NCI-H82 (cell line): ENCODE results near the gene GTF2F2.
A peak's percentile ranks its signal among the peaks of the same experiment; 100 is the strongest.

Source experiments
- DNase-seq: peaks from one replicate; lab custom pipeline; 2025; lab: John Stamatoyannopoulos, UW

GTF2F2 gene, protein sequence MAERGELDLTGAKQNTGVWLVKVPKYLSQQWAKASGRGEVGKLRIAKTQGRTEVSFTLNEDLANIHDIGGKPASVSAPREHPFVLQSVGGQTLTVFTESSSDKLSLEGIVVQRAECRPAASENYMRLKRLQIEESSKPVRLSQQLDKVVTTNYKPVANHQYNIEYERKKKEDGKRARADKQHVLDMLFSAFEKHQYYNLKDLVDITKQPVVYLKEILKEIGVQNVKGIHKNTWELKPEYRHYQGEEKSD

DNA sequence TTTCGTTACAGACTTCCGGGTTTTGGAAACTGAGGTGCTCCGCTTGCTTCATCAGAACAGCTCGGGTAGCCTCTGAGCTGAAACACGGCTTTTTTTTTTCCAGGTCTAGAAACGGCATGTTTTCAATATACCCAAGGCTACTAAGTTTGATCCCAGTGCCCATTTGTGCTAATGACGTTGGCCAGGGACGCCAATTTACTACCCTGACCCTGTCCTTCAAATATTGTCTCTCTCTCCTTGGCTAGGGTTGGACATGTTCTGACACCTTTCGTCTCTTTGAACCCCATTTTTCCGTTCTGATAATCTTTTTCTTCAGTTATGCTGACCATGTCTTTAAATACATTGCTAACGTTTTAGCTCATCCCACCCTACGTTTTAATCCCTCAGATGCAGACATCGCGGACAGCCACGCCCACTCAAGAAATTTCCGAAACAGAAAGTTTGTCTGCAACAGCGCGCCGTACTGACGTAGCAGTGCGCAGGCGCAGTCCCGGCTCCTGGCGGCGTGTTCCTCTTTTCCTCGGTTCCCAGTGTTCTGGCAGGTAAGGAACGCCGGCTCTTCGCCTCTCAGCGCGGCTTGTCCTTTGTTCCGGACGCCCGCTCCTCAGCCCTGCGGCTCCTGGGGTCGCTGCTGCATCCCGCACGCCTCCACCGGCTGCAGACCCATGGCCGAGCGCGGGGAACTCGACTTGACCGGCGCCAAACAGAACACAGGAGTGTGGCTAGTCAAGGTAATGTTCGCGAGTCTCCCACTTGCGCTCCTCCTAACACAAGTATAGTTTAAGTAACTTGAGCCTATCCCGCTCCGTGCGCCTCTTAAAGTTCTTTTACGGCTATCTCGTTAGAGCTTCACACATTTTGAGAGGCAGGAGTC is at the start of gene GTF2F2:
Gene GTF2F2, plus strand, starts transcription at position 520 of the 874 bp plus-strand sequence. Its CDS starts 146 bp downstream, at position 666.
- peak; percentile 97 for DNase-seq

DNA sequence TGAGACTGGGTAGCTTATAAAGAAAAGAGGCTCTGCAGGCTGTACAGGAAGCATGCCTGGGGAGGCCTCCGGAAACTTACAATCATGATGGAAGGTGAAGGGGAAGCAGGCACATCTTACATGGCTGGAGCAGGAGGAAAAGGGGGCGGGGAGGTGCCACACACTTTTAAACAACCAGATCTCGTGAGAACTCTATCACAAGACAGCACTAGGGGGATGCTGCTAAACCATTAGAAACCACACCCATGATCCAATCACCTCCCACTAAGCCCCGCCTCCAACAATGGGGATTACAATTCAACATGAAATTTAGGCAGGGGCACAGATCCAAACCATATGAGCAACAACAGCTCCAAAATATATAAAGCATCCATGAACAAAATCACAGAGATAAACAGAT is 46.5 kb upstream of the GTF2F2 start:
- peak; percentile 54 for DNase-seq

DNA sequence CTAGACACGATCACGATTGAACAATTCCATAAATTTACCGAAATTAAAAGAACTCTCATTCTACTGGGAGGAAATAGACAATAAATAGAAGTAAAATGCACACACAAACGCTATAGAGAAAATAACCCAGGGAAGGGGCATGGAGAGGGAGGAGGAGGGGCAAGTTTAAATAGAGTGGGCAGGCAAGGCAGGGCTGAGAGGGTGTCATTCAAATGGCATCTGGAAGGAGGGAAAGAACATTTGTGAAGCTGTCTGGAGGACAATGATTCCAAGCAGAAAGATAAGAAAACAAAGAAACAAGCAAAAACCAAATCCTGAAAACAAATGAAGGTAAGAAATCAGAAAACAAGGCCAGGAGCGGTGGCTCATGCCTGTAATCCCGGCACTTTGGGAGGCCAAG is 45.6 kb upstream of the GTF2F2 start:
- DNase-seq, result no peak

DNA sequence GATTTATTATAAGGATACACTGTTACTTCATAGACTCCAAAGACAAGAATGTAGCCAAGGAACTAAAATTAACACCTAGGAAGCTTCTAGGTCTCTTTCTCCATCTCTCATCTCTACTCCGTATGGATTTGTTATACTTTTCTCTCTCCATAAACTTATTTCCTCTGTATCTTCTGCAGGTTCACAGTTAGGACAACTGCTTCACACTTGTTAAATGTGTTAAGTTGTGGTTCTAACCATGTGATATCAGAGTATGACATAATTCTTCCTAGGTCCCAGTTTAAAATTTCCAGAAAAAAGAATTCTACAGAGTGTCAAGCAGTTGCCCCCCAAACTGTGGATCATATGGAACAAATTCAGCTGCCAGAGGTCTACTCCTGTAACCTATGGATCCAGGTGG is 42.3 kb upstream of the GTF2F2 start:
- no peak for DNase-seq

DNA sequence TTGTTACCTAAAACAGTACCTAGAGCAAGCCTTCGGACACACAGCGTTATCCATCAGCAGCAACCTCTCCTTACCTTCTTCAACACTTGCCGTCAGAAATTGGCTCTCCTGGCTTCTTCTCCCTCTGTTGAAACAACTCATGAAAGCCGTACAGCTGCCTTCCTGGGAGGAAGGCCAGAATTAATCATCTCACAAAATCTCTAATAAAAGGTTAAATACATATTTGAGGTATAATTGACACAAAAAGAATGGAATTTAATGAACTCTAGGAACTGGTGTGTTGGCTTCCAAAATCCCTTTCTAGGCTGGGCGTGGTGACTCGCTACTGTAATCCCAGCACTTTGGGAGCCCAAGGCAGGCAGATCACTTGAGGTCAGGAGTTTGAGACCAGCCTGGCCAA is 37.3 kb upstream of the GTF2F2 start:
- DNase-seq, result no peak

DNA sequence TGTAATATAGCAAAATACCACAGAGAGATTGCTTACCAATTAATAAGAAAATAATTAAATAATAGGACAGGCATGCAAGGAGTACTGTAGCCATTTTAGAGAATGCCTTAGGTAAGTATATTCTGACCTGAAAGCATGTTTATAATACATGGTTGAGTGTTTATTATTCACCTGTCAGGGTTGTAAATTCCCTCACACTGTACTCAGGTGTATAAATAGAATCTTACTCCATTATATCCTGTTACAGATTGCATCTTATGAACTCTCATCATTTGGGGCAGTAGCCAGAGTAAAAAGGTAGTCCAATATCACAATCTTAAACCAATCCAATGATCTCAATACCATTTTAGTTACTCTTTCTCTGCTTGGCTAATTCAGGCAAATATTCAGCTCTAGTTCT is 35.8 kb upstream of the GTF2F2 start:
- DNase-seq, result no peak

DNA sequence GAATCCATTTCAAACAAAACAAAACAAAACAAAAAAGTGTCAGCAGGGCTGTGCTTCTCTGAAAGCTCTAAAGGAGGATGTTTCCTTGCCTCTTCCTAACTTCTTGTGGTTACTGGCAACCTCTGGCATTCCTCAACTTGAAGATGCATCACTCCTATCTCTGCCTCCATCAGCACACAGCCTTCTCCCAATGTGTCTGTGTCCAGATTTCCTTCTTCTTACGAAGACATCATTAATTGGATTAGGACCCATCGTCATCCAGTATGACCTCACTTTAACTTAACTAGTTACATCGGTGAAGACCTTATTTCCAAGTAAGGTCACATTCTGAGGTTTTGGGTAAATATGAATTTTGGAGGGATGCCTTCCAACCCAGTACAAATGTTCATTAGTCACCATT is 33.8 kb upstream of the GTF2F2 start:
- peak; percentile 45 for DNase-seq

DNA sequence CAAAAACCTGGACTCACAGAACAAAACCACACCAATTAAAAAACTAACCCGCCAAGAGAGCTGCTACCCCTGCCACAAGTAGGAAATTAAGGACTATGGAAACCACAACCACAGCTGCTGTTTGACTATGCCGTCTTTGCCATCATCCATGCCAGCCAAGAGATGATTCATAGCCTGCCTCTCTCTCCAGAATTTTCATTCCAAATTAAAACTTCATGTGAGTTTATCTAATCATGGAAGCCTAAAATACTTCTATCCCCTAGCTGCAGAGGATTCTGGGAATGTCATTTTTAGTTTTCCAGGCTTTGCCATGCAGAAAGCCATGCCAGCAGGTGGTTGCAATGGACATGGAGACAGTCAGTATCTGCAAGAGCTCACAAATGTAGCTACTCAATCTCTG is 27.6 kb upstream of the GTF2F2 start:
- no peak for DNase-seq

DNA sequence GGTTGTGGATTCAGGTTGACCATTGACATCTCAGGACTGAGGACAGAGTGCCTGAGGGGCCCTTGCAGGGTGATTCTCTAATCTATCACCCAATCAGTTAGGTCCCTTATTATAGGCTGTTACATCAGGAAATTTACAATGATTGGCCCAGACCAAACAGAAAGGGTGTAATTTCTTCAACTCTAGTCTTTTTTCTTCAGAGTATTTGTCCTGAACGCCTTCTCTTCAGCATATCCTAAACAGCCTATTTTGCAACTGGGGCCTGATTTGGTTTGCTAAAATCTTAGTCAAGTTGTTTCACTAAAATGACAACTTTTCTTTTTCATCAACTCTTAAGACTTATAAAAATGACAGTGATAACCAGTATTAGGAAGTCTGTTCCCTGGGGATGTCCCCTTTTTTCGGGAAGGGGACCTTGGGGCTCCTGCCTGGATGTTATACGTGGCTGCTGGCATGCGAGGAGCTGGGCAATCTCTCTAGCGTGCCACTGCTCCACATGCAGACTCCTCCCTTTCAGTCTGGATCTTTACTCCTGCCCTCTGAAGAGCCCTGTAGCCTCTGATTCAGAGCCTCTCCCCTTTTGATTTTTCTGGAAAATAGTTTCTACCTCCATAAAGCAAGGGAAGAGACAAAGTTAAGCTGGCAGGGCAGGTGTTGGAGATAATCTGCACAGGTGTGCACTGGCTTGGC is 19.6 kb upstream of the GTF2F2 start:
- peak; percentile 83 for DNase-seq

DNA sequence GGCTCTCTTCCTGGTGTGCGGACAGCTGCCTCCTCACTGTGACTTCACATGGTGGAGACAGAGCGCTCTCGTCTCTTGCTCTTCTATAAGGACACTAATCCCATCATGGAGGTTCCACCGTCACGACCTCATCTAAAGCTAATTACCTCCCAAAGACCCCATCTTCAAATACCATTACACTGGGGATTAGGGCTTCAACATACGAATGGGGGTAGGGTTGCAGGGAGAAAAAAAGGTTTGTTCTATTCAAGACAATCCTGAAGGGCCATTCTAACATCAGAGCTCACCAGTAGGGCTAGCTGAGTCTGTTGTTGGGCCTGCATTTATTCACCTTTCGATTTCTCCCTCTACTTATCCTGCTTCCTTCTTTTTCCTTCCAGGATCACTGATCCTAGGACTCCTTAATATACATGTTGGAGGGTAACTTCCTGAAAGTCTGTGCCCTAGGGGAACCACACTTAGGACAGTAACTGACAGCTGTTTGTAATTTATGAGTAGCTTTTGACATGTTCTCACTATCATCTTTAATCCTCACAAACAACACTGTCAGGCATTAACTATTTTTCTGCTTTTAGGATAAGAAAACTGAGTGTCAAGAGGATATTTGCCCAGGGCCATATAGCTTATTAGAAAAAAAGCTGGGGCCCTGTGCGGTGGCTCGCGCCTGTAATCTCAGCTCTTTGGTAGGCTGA is 18.8 kb upstream of the GTF2F2 start:
- DNase-seq, result peak; percentile 100

DNA sequence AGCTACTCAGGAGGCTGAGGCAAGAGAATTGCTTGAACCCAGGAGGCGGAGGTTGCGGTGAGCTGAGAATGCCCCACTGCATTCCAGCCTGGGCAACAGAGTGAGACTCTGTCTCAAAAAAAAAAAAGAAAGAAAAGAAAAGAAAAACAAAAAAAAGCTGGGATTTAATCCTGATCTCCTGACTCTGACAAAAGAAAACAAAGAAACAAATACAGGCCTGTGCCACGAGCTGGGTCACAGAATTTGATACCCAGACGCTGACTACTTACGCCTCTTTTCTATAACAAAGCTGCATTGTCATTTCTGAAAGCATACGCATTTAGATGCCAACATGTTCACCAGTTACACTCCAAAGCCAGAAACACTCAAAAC is 18.2 kb upstream of the GTF2F2 start:
- no peak for DNase-seq

DNA sequence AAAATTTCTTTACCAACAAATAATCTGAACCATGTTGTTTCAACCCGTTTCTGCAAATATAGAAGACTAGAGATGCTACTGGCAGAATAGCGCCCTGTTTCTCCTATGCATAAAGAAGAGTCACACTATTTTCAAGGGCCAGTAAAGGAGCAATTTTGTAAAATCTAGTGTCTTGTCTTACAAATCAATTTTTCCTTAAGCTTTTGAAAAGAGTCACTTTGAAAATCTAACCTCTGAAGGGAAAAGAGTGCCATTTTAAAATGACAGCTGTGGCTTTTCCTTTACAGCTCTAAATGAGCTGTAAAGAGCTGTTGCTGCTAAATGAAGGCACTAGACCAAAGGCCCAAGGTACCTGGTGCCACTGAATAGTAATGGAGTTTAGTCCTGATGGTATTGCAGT is 16.9 kb upstream of the GTF2F2 start:
- DNase-seq, result peak; percentile 15

DNA sequence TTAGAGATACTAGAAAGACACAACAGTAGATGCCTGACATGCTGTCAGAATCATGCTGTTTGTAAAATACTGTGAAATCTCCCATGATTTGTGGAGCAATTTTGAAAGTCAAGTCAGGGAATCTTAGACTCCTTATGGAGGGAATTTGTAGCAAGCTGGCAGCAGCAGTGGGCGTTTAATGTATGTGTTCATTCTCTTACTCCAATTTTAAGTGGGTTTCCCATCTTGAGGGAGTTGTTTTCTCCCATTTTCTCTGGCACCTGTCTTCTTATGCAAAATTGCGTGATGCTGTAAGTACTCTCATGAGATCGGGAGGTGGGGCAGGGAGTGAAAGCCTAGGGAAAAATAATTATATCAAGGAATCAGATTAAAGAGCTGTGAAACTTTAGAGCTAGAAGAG is 16.0 kb upstream of the GTF2F2 start:
- no peak for DNase-seq

DNA sequence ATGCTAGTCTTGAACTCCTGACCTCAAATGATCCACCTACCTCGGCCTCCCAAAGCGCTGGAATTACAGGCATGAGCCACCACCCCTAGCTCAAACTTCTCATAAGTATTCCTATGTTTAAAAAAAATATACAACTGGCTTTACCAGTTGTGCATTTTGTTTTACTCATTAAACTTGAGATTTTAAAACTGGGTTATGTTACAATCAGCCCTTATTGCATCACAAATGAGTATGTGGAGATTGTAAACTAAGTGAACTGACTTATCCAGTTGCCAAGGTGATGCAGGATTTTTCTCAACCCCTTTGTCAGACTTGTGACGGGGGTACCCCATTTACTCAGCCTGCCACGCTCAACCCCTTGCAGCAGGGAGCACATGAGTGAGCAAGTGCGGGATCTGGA is 14.4 kb upstream of the GTF2F2 start:
- no peak for DNase-seq

DNA sequence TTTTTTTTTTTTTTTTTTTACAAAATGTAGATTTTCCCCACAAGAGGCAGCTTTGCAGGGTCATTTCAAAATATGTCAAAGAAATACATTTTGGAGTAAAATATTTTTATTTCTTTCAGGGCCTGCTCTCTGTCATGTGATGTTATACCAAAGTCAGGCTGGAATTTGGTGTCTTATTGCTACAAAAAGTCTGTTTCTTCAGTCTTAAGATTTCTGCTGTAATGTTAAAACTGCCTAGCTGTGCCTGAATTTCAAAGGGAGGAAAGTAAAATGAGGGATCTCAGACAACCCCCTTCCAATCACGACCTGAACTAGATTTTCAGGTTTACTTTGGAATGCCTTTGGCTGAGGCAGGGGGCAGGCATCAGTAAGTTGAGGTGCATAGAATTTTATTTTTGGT is 12.8 kb upstream of the GTF2F2 start:
- DNase-seq, result no peak

DNA sequence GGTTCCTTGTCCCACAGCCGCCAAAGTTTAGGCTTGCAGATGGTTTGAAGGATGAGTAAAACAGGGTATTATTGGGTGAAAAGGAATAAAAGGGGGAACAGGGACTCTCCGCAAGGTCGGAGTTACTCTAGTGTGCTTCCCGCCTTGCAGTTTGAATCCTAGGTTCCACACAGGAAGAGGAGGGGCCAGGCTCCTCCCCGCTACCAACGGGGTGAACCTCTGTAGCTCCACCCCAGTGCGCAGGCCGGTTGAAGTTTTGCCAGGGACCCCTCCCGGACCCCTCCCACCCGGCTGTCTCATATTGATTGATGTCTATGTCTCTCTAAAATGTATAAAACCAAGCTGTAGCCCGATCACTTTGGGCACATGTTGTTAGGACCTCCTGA is 11.6 kb upstream of the GTF2F2 start:
- no peak for DNase-seq

DNA sequence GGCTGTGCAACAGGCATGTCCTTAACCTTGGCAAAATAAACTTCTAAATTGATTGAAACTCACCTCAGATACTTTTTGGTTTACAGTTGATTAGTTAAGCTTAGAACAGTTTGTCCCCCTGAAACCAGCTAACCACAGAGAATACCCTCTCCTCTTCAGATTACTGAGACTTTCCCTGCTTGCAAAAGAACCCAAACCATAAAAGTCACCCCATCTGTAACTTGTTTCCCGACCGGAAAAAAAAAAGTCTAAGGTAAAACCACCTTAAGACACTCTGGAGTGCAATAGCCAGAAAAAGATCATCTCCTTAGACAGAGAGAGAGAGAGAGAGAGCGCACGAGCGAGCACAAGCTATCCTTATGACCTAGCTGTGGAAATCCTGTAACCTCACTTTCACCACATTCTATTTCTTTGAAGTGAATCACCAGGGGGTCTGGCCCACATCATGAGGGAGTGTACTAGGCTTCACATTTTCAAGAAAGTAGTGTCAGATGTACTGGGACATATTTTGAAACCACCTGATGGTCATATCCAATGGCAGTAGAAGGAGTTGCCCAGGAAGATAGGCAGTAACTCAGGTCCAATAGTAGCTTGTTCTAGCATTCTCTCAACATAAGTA is 11.1 kb upstream of the GTF2F2 start:
- DNase-seq, result no peak

DNA sequence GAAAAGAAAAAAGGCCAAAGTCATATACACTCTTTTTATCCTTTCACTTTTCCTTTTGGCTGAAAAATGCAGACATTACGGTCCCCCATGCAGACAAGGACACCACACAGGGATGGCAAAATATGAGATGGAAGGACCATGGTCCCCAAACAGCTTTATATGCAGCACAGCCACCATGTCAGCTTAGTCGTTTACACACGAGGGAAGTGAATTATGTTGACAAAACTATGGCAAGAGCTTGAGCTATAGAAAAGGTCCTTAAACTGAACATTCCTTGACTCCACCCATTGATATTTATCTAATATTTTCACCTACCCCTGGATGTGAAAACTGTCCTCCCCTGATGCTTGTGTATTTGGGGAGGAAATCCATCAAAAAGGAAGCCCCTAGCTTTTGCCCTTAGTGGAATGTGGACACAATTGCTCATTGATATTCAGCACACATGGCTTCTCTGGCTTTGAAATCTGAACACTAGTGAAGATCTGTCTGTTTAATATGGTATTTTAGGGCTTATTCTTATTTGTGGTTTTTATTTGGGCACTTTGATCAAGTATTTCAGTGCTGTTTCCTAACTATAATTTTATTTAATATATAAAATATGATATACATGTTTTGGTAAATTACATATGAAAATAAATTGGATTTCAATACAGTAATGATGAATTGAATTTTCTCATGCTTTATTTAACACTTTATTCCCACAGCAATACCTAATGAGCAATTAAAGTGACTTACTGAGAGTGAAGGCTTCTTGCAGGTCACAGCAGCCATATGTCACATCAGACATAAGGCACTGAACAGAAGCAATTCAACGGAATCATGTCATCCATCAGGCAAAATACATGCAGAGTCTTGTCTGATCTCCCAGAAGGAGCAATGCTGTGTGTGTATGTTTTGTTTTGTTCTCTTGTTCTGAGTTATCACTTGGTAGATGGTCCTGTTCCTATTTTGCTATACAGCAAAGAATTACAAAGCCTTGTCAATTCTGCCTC is 6.8 kb upstream of the GTF2F2 start:
- DNase-seq, result peak; percentile 80

DNA sequence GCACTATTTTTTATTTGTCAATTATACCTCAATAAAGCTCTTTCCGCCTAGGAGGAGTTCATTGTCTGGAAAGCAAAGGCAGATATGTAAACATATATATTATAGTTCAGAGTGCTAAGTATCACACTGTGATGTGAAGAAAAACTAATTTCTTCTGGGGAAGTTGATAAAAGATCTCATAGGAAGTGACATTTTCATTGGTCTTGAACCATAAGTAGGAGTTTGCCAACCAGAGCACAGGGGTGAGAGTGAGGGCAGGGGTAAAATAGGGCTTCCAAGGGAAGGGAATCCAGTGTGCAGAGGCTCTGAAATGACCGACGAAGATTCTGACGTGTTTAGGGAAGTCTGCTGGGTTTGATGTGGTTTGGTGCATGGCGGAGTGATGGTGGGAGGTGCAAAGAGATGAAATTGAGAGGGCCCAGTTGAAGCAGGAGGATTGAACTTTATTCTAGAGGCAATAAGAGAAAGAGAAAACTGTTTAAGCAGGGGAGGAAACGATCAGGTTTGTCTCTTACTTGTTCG is 780 bp upstream of the GTF2F2 start:
- DNase-seq, result peak; percentile 42
